Renal pelvis (tissue), 4 donors: Measurements from ENCODE around the gene FRG2. TPM values are rescaled to one million over a fixed set of nuclear protein-coding genes. Genes with fewer than 3 reads are reported as not detected.
"Not testable (repeated sequence)": the region's sequence is repeated elsewhere in the genome, so short reads cannot be mapped to it uniquely, and the experiment has no call there.

Source experiments
- DNase-seq: peaks from one replicate; pipeline ENCODE4 v3.0.0-alpha.2; 2013
- polyA plus RNA-seq, 3 donors: library from polyadenylated mRNA; unstranded; fragments of 120-200 nt; gene quantifications; one replicate each; pipeline ENCODE4 v1.2.1, GENCODE V29; 2013; ENCODE audit not compliant: insufficient read length in 3 of 3

Gene FRG2
- polyA plus RNA-seq, 3 donors, result not detected

DNA sequence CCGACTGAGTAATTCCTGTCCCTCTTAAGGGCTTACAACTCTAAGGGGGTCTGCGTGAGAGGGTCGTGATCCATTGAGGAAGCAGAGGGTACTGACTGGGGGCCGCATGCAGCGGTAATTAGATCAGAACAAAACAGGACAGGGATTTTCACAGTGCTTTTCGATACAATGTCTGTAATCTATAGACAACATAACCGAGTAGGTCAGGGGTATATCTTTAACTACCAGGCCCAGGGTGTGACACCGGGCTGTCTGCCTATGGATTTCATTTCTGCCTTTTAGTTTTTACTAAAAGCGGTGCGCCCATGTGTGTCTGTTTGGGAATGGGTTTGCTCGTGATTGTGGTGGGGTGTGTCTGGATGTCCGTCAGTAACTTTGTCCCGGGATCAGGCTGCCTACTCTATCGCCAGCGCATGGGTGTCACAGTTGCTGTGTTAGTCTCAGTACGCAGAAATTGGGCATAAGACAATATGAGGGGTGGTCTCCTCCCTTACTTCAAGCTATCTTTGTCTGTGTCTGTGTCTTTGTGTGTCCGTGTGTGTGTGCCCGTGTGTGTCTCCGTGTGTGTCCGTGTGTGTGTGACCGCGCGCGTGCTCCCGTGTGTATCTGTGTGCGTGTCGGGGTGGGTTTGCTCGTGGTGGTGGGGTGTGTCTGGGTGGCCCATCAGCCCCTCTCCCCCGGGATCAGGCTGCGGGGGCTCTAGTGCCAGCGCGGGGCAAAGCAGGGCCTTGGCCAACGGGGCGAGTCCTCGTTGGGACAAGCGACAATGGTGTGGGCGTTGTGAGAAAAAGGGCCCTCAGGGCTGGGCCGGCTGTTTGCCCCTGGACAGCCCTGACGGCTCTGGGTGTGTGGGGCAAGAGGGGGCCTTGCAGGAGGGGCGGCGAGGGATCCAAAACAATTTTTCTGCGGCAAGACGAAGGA, 10.4 kb downstream of the FRG2 start:
- DNase-seq, result no peak

DNA sequence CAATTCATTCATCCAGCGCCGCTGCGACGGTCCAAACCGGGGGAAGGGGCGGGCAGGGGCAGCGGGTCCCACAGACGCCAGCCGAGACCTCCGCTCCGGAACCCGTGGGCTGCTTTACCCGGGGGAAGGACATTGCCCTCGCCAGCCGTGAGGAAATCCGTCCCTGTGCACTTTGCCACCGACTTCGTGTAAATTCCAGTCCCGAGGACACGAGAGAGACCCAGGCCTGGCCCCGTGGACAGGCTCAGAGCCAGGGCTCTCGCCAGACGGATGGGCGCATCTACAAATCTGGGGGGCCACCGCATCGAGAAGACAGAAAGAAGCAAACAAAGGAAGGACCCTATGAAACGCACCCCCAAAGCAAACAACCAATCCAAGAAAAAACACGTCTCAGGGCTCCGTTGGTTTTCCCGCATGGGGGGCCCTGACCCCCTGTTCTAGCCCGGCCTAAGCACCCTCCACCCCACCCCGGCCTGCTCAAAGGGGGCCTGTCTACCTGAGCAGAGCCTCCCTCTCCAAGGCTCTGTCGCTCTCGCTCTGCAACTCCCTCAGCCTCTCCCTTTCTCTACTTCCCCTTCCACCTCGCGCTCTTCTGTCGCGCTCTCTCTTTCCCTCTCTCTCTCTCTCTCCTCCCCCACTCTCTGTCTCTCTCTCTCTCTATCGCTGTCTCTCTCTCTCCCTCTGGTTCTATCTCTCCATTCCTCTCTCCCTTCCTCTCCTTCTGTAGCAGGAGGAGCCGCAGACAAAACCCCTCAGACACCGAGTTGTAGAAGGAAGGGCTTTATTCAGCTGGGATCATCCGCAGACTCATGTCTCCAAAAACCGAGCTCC, 11.3 kb downstream of the FRG2 start:
- DNase-seq, result no peak

DNA sequence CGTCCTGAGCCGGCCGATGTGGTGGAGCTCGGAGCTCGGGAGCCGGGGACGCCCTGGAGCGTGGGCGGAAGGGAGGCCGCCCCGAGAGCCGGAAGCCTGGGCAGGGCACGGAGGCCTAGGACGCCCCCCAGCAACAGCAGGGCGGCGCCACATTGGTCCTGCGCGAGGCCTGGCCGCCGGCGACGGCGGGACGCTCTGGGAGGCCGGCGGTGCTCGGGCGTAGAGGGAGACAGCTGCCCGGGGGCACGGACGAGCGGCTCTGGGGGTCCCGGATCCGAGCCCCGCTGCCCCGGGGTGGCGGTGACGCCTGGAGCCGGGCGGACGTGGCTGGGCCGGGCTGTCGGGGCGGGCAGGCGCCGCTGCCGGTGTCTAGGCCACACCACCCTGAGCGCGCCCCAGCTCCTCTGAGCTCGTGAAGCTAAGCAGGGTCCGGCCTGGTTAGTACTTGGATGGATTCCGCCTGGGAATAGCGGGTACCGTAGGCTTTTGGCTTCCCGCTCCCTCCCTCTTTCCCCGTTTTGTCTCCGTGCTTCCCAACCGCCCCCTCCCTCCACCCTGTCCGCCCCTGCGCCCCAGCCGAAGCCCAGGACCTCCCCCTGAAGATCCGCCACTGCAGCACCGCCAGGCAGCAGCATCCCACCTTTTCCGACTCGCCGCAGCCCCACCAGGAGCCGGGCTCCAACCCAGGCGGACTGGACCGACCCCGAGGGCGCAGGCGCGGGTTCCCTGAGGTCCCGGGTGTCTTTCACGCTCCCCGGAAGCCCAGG, 12.1 kb downstream of the FRG2 start:
- DNase-seq, result no peak

DNA sequence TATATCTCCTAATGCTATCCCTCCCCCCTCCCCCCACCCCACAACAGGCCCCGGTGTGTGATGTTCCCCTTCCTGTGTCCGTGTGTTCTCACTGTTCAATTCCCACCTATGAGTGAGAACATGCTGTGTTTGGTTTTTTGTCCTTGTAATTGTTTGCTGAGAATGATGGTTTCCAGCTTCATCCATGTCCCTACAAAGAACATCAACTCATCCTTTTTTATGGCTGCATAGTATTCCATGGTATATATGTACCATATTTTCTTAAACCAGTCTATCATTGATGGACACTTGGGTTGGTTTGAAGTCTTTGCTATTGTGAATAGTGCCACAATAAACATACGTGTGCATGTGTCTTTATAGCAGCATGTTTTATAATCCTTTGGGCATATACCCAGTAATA, 37.1 kb downstream of the FRG2 start:
- DNase-seq, result not testable (repeated sequence)

DNA sequence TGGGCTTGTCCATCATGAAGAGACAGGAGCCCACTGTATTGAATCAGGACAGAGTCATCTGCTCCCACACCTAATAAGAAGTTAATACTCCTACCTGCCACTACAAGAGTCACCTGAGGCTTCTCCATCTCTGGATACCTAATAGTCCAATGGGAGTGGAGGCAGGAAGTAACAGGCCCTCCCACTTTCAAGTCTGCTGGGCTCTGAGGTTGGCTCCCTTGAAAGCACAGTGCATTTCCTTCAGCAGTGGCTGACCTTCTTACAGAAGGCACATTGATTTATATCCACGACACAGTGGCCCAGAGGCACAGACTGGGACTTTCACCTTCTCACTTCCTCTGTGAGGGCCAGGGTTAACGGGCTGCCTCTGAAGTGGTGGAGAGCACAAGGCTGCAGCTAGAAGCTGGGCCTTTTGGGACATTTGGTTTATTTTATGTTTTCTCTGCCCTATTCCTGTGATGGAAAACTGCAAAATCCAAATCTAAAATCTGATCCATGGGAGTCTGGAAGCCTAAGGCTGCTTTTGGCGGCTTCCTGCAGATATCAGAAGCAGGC, 38.1 kb downstream of the FRG2 start:
- DNase-seq, result peak; percentile 8

GRCh38 chr4:189985651-189986243, 41.3 kb downstream of the FRG2 start:
- DNase-seq, result not testable (repeated sequence)

DNA sequence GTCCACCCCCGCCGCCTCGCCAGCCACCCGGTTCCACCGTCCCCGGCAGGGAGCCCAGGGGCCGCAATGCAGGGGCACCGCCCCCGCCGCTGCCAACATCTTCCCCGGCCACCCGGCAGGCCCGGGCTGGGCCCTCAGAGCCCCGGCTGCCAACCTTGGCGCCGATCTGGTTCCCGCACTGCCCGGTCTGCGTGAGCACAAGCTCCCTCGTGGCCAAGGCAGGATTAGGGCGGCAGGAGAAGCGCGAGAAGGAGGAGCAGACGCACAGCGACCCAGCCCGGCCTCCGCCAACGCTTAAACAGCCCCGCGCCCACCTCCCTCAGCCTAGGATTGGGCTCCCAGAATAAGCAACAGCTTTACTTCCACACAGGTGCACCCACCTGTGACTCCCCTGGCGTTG, 42.4 kb downstream of the FRG2 start:
- DNase-seq, result not testable (repeated sequence)

DNA sequence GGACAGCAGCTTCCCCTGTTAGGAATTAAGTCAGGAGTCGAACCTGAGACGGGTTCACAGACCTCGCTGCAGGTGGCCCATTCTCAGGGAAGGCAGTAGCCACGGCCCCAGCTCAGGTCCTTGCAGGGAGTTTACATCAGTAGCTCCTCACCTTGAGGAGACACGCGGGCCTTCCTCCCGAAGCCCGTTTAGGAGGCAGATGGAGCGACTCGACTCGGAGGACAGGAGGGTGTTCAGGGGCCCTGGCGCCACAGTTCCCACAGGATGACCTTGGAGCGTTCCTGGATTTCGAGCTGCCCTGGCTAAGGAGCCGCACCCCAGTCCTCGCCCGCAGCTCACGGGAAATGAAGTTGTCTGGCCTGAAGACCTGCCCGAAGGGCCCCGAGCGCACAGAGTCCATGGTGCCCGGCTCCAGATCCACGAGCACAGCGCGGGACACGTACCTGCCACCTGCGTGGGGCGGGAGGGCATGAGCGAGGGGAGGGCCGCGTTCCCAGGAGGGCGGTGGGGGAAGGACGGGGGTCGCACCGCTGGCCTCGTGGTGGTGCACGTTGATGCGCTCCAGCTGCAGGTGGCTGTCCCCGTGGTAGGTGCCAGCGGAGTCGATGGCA, 43.0 kb downstream of the FRG2 start:
- DNase-seq, result not testable (repeated sequence)

DNA sequence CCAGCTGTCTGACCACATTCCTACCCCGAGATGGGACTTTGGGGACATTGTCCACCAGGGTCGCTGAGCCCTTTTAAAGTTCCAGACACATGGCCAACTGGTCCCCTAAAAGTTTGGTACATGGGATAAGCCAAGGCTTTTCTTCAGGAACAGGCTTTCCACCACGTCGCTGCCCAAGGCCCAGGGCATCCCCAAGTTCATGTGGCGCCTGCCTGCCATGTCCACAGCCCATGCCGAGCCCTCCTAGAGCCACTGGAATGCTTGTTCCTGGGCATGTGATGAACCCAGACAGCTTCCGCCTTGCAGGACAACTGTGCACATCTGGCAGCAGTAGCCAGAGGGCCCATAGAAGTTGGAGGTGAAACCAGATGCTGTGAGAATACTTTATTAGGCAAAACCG, 45.1 kb downstream of the FRG2 start:
- DNase-seq, result no peak

DNA sequence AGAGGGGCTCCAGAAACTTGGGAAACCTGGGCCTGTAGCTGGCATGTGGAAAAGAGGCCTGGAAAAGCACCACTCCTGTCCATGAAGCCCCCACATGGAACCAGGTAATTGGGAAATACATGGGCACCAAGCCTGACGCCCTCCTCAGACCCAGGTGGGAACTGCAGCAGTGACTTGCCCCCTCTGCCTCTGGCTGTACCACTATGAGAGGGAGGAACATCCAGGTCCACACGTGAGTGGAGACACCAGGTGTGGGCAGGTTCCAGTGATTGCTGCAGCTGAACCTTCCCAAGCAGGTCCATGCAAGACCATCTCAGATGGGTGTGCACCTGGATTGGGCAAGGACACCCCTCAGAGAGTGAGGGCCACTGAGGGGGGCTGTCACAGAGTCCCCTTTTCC, 46.8 kb downstream of the FRG2 start:
- not testable (repeated sequence) for DNase-seq

DNA sequence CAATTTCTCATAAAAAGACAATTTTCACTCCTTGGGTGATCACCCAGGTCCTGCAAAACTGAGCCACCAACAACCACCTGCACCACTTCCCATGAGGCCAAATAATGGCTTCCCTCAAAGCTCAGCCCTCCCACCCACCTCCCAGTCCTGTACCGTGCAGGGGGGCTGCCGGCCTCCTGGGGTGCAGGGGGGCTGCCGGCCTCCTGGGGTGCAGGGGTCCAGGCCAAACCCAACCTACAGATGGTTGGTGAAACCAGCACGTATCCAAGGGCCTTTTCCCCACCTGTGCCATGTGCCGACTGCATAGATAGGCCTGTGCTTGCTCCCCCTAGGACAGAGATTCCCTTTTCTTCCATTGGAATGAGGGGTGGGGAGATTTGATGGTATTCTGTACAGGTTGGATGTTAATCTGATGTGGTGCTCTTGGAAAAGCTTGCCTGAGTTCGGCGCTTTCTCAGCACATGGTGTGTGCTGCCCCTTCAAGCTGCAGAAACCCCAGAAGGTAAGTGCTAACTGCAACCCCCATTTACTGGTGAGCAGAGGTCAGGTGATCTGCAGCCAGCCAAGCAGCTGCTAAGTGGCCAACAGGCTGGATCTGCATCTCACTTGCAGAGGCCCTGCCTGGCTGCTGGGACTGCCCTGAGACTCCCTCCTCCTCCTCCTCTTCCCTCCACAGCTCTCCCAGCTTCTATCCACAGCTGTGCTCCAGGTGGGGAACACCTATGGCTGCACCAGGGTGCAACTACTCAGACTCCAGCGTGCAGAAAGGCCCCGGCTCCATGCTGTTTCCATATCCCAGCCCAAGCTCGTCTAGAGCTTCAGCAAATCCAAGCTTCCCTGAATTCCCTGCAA, 47.6 kb downstream of the FRG2 start:
- no peak for DNase-seq

Other genes starting within 250 kb of the FRG2 start
- 10 to 100 TPM; 52.8 to 70.5 (median 57.5) TPM for gene FRG1, start 86.4 kb downstream of the FRG2 start, polyA plus RNA-seq
- gene DBET, start 37.2 kb upstream of the FRG2 start, polyA plus RNA-seq, result not detected
- gene DUX4, start 146.5 kb upstream of the FRG2 start, polyA plus RNA-seq, result under 1 TPM in 2 of 3 donors, not detected in 1; 0.33 to 0.70 TPM